Upper lobe of left lung (tissue), 6 donors: ENCODE results near the gene TRIM25. TPM values are rescaled to one million over a fixed set of nuclear protein-coding genes. Genes with fewer than 3 reads are reported as not detected.

Experiments
- ATAC-seq, 2 donors: fragments of 200-7000 bp; cut with Tn5 transposase; one replicate each; pipeline ENCODE4 v1.9.1; 2022; ENCODE audit warnings: mild to moderate bottlenecking in 2 of 2, moderate library complexity in 2 of 2; ENCODE audit not compliant: low FRiP score in 2 of 2
- DNase-seq, 2 donors: peaks; one replicate each; pipeline ENCODE4 v3.0.0-alpha.2; 2019 to 2020
- H3K27ac ChIP-seq, 4 donors: fragments of 200-600 bp; sonication (generic); one replicate each; pipeline ENCODE4 v1.5.1; 2016 to 2019
- H3K27me3 ChIP-seq, 4 donors: fragments of 200-600 bp; sonication (generic); one replicate each; pipeline ENCODE4 v1.5.1; 2017 to 2019
- H3K36me3 ChIP-seq, 4 donors: fragments of 200-600 bp; sonication (generic); one replicate each; pipeline ENCODE4 v1.5.1; 2016 to 2019
- H3K4me1 ChIP-seq, 4 donors: fragments of 200-600 bp; sonication (generic); one replicate each; pipeline ENCODE4 v1.5.1; 2018 to 2019
- H3K4me3 ChIP-seq, 4 donors: fragments of 200-600 bp; sonication (generic); one replicate each; pipeline ENCODE4 v1.5.1; 2017 to 2019; ENCODE audit warnings: mild to moderate bottlenecking in 2 of 4, moderate library complexity in 1 of 4
- H3K9me3 ChIP-seq, 4 donors: fragments of 200-600 bp; sonication (generic); one replicate each; pipeline ENCODE4 v1.5.1; 2018 to 2019
- EP300 ChIP-seq, 4 donors: sonication (generic); formaldehyde crosslinking; IDR thresholded peaks; one replicate each; pipeline ENCODE4 v1.5.1; 2017; ENCODE audit warnings: antibody characterized with exemption in 4 of 4, control low read depth in 2 of 4
- POLR2A ChIP-seq, 4 donors: fragments of 450-650 bp; IDR thresholded peaks; one replicate each; pipeline ENCODE4 v1.5.1; 2016 to 2017; ENCODE audit warnings: antibody characterized with exemption in 4 of 4, mild to moderate bottlenecking in 2 of 4
- POLR2AphosphoS5 ChIP-seq, 2 donors: sonication (generic); formaldehyde crosslinking; IDR thresholded peaks; one replicate each; pipeline ENCODE4 v1.5.1; 2017; ENCODE audit warnings: antibody characterized with exemption in 2 of 2
- WGBS, 2 donors: methylation state at CpG; one replicate each; pipeline ENCODE4 v1.1.5; 2017 to 2018; 5-methylcytosine and 5-hydroxymethylcytosine counted together
- total RNA-seq, 6 donors: library from RNA; depleted of rRNA in 4 of 6; stranded (reverse); fragments of >200 nt in 4 of 6; gene quantifications; one replicate each; pipeline versions ENCODE4 v1.1.0 to v1.2.1, GENCODE V29; 2016 to 2021
- TF ChIP-seq, protein P1 (sequence below), 6 experiments: fragments of 450-650 bp in 4 of 6; fragments of 200-600 bp in 2 of 6; sonication (generic) in 2 of 6; IDR thresholded peaks; one replicate each; pipeline ENCODE4 v1.5.1; 2016 to 2019; ENCODE audit warnings: antibody characterized with exemption in 6 of 6
- donor health status: DM: no; HTN: no; CAD: no; lungs with moderate emphysema.
- donor health status: DM: no; HTN: yes; CAD: no; lungs with severe emphysema.

TRIM25 gene
- total RNA-seq, 6 donors from 2014 or later: 66.7 to 294 (median 83.0) TPM

DNA sequence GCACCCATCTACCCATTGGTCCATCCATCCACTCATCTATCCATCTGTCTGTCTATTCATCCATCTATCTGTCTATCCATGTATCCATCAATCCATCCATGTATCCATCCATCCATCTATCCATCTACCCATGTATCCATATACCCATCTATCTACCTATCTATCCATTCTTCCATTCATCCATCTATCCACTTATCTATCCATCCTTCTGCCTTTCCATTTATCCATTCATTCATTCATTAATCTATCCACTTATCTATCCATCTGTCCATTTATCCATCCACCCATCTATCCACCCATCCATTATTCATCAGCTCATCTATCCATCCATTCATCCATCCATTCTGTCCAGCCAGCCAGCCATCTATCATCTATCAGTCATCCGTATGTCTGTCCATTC, 21.5 kb downstream of the TRIM25 start:
- Histone ChIP-seq H3K36me3 (peaks cover 35 to 99% (median 77%) of the 10 kb centered on the region in 4 donors), H3K4me3 (no peak overlapping the region), H3K4me1 (no peaks in the 10 kb centered on the region), H3K27me3 (no peaks in the 10 kb centered on the region), H3K27ac (no peak overlapping the region), H3K9me3 (no peaks in the 10 kb centered on the region)
- TF ChIP-seq POLR2AphosphoS5 (IDR thresholded peaks at IDR 0.05) (no peak), EP300 (IDR thresholded peaks at IDR 0.05) (no peak), POLR2A (IDR thresholded peaks at IDR 0.05) (no peak)
- TF ChIP-seq, protein P1, sequence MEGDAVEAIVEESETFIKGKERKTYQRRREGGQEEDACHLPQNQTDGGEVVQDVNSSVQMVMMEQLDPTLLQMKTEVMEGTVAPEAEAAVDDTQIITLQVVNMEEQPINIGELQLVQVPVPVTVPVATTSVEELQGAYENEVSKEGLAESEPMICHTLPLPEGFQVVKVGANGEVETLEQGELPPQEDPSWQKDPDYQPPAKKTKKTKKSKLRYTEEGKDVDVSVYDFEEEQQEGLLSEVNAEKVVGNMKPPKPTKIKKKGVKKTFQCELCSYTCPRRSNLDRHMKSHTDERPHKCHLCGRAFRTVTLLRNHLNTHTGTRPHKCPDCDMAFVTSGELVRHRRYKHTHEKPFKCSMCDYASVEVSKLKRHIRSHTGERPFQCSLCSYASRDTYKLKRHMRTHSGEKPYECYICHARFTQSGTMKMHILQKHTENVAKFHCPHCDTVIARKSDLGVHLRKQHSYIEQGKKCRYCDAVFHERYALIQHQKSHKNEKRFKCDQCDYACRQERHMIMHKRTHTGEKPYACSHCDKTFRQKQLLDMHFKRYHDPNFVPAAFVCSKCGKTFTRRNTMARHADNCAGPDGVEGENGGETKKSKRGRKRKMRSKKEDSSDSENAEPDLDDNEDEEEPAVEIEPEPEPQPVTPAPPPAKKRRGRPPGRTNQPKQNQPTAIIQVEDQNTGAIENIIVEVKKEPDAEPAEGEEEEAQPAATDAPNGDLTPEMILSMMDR (IDR thresholded peaks at IDR 0.05): no peak
- ATAC-seq: no peak
- WGBS, 2 donors: 100% methylated on average over 1 of the region's 1 CpG
- no peak for DNase-seq

DNA sequence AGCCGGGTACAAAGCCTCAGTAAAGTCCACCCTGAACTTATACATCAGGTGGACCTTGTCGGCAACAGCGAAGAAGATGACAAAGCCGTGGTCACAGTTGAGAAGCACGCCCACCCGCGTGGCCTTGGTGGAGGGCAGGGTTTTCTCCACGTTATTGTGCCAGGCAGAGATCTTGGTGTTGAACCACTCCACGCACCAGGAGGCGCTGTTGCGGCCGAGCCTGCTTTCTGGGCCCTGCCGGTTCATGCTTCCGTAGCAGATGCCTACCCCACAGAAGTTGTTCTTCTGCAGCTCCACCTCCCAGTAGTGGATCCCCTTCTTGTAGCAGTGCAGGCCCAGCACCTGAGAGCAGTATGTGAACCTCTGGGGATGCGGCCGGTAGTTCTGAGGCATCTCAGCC, 22.1 kb downstream of the TRIM25 start:
- 75 to 80% methylated on average over 9 to 16 of the region's 16 CpGs for WGBS, 2 donors
- no peaks in the 10 kb centered on the region for H3K4me1 ChIP-seq
- no peaks in the 10 kb centered on the region for H3K9me3 ChIP-seq
- DNase-seq (peak in 1 of 2 donors; percentile 90), ATAC-seq (peak in 1 of 2 donors; percentile 60)
- no peaks in the 10 kb centered on the region for H3K27me3 ChIP-seq
- H3K4me3 ChIP-seq: no peak overlapping the region
- H3K27ac ChIP-seq: no peak overlapping the region
- TF ChIP-seq EP300 (IDR thresholded peaks at IDR 0.05): no peak
- TF ChIP-seq, protein P1 (IDR thresholded peaks at IDR 0.05): peak; percentile 40 to 68 (median 48)
- H3K36me3 ChIP-seq: peaks cover 35 to 99% (median 77%) of the 10 kb centered on the region in 4 donors

- H3K9me3 ChIP-seq: no peaks in the 10 kb centered on the region
- DNase-seq (no peak), ATAC-seq (no peak)
- no peak overlapping the region for H3K27ac ChIP-seq
- no peaks in the 10 kb centered on the region for H3K27me3 ChIP-seq
- no peaks in the 10 kb centered on the region for H3K4me1 ChIP-seq
- H3K4me3 ChIP-seq: no peak overlapping the region
- 92 to 95% methylated on average over 7 of the region's 7 CpGs for WGBS, 2 donors
- TF ChIP-seq, protein P1 (IDR thresholded peaks at IDR 0.05): no peak
- TF ChIP-seq POLR2A (IDR thresholded peaks at IDR 0.05) (no peak), POLR2AphosphoS5 (IDR thresholded peaks at IDR 0.05) (no peak), EP300 (IDR thresholded peaks at IDR 0.05) (no peak)
- H3K36me3 ChIP-seq: peaks cover 35 to 94% (median 74%) of the 10 kb centered on the region in 4 donors
Measured at GRCh38 chr17:56890906-56891674, 22.8 kb downstream of the TRIM25 start.

- no peaks in the 10 kb centered on the region for H3K27me3 ChIP-seq
- DNase-seq: no peak
- no peak overlapping the region for H3K27ac ChIP-seq
- no peaks in the 10 kb centered on the region for H3K9me3 ChIP-seq
- ATAC-seq: no peak
- peaks cover 35 to 87% (median 68%) of the 10 kb centered on the region in 4 donors for H3K36me3 ChIP-seq
- 89 to 93% methylated on average over 5 to 6 of the region's 6 CpGs for WGBS, 2 donors
- H3K4me3 ChIP-seq: no peak overlapping the region
- H3K4me1 ChIP-seq: no peaks in the 10 kb centered on the region
- TF ChIP-seq POLR2AphosphoS5 (IDR thresholded peaks at IDR 0.05) (no peak), POLR2A (IDR thresholded peaks at IDR 0.05) (no peak), EP300 (IDR thresholded peaks at IDR 0.05) (no peak)
- TF ChIP-seq, protein P1 (IDR thresholded peaks at IDR 0.05): no peak
Measured at GRCh38 chr17:56890390-56890789, 23.5 kb downstream of the TRIM25 start.
